ENCODE results near the gene LRATD1.
"Not testable (repeated sequence)": the region's sequence is repeated elsewhere in the genome, so short reads cannot be mapped to it uniquely, and the experiment has no call there.

LRATD1 gene

GRCh38 chr2:14632133-14632936, at the start of gene LRATD1:
LRATD1 (plus strand) TSS chr2:14632717; CDS start chr2:14633980, 1,263 bp downstream.
- DNase-seq: no peak

GRCh38 chr2:14583059-14583458, 49.5 kb upstream of the LRATD1 start:
- no peak for DNase-seq

- DNase-seq: no peak
These were observed 48.7 kb upstream of the LRATD1 start for GRCh38 chr2:14583802-14584201.

- DNase-seq: no peak
These were observed 45.4 kb upstream of the LRATD1 start for GRCh38 chr2:14587119-14587518.

- no peak for DNase-seq
These were observed 31.3 kb upstream of the LRATD1 start for GRCh38 chr2:14601156-14601770.

GRCh38 chr2:14602309-14602708, 30.2 kb upstream of the LRATD1 start:
- no peak for DNase-seq

- no peak for DNase-seq
These were observed 28.8 kb upstream of the LRATD1 start for GRCh38 chr2:14603676-14604075.

- DNase-seq: no peak
These were observed 24.3 kb upstream of the LRATD1 start for GRCh38 chr2:14608245-14608644.

GRCh38 chr2:14614017-14614416, 18.5 kb upstream of the LRATD1 start:
- DNase-seq: no peak

- no peak for DNase-seq
These were observed 17.4 kb upstream of the LRATD1 start for GRCh38 chr2:14615121-14615520.

- DNase-seq: no peak
These were observed 16.8 kb upstream of the LRATD1 start for GRCh38 chr2:14615760-14616159.

- no peak for DNase-seq
These were observed 16.2 kb upstream of the LRATD1 start for GRCh38 chr2:14616342-14616741.

GRCh38 chr2:14616950-14617349, 15.6 kb upstream of the LRATD1 start:
- no peak for DNase-seq

GRCh38 chr2:14619441-14619840, 13.1 kb upstream of the LRATD1 start:
- DNase-seq: no peak

GRCh38 chr2:14621114-14621513, 11.4 kb upstream of the LRATD1 start:
- DNase-seq: no peak

GRCh38 chr2:14621906-14622549, 10.5 kb upstream of the LRATD1 start:
- DNase-seq: no peak

- DNase-seq: not testable (repeated sequence)
These were observed 10.0 kb upstream of the LRATD1 start for GRCh38 chr2:14622550-14622939.

GRCh38 chr2:14623237-14623636, 9.3 kb upstream of the LRATD1 start:
- no peak for DNase-seq

GRCh38 chr2:14626873-14627272, 5.6 kb upstream of the LRATD1 start:
- DNase-seq: no peak

- DNase-seq: no peak
These were observed 3.6 kb upstream of the LRATD1 start for GRCh38 chr2:14628901-14629300.

GRCh38 chr2:14631406-14632040, 994 bp upstream of the LRATD1 start:
- no peak for DNase-seq

GRCh38 chr2:14633061-14633460, 544 bp downstream of the LRATD1 start:
- DNase-seq: no peak

GRCh38 chr2:14633461-14634181, 1.1 kb downstream of the LRATD1 start:
- DNase-seq: no peak
